Bronchial epithelial cell (primary cell): ENCODE results near the gene E2F1. TPM values are rescaled to one million over a fixed set of nuclear protein-coding genes. Genes with fewer than 3 reads are reported as not detected.

Experiments
- DNase-seq: peaks from one replicate; pipeline ENCODE4 v3.0.0-alpha.2; 2010; ENCODE audit warnings: low read depth
- FAIRE-seq: peaks from 2 replicates; lab custom pipeline; 2011; peaks lifted over from hg19 to GRCh38; lab: Jason Lieb, UNC
- H3K27me3 ChIP-seq: 2 replicates; pipeline ENCODE4 v1.5.1; 2011; ENCODE audit warnings: low read length; ENCODE audit not compliant: control insufficient read depth, insufficient read depth
- H3K36me3 ChIP-seq: 2 replicates; pipeline ENCODE4 v1.5.1; 2011; ENCODE audit warnings: low read length; ENCODE audit not compliant: control insufficient read depth, insufficient read depth
- H3K4me3 ChIP-seq: 2 replicates; pipeline ENCODE4 v1.5.1; 2011; ENCODE audit warnings: mild to moderate bottlenecking, low read depth, low read length, control low read depth
- CTCF ChIP-seq: IDR thresholded peaks from 2 replicates; pipeline ENCODE4 v1.5.1; 2011; ENCODE audit warnings: mild to moderate bottlenecking, moderate library complexity, low read length, control low read depth, inconsistent platforms; ENCODE audit not compliant: insufficient read depth, severe bottlenecking
- total RNA-seq: library from RNA; depleted of rRNA; stranded (reverse); fragments of >200 nt; gene quantifications from 2 replicates; pipeline ENCODE4 v1.2.1, GENCODE V29; 2014

Gene E2F1
- total RNA-seq, 1 donor from 2014 or later = 0.26 TPM

GRCh38 chr20:33667676-33668465 is 18.3 kb downstream of the E2F1 start:
- TF ChIP-seq CTCF = peak; percentile 95
- peak overlapping the region; percentile 56 for H3K4me3 ChIP-seq
- FAIRE-seq (no peak), DNase-seq (peak; percentile 51)
- no peaks in the 10 kb centered on the region for H3K36me3 ChIP-seq
- no peaks in the 10 kb centered on the region for H3K27me3 ChIP-seq

GRCh38 chr20:33667245-33667675 is 18.9 kb downstream of the E2F1 start:
- DNase-seq = no peak
- H3K27me3 ChIP-seq = no peaks in the 10 kb centered on the region
- no peak for FAIRE-seq

GRCh38 chr20:33666293-33667244 is 19.6 kb downstream of the E2F1 start, which contains the start of gene ACTL10:
Gene ACTL10 (plus strand): TSS chr20:33666943. CDS start chr20:33667498, 555 bp downstream.
- Histone ChIP-seq H3K27me3 (no peaks in the 10 kb centered on the region), H3K36me3 (no peaks in the 10 kb centered on the region), H3K4me3 (peak within 1 kb of the TSS; percentile 56)
- TF ChIP-seq CTCF = peak; percentile 28
- FAIRE-seq = no peak
- DNase-seq = peak; percentile 92

More at GRCh38 chr20:33667245-33667675, 18.9 kb downstream of the E2F1 start:
- TF ChIP-seq CTCF = no peak
- H3K4me3 ChIP-seq = peak overlapping the region; percentile 56
- H3K36me3 ChIP-seq = no peaks in the 10 kb centered on the region

GRCh38 chr20:33664762-33665144 is 21.4 kb downstream of the E2F1 start:
- no peak overlapping the region for H3K4me3 ChIP-seq
- FAIRE-seq (no peak), DNase-seq (no peak)
- TF ChIP-seq CTCF = no peak
- H3K36me3 ChIP-seq = no peaks in the 10 kb centered on the region
- no peaks in the 10 kb centered on the region for H3K27me3 ChIP-seq

- no peak for DNase-seq
- Histone ChIP-seq H3K36me3 (no peaks in the 10 kb centered on the region), H3K4me3 (peak overlapping the region; percentile 76), H3K27me3 (no peaks in the 10 kb centered on the region)
- no peak for FAIRE-seq
- no peak for TF ChIP-seq CTCF
These were observed 22.0 kb downstream of the E2F1 start for GRCh38 chr20:33664085-33664761.
